Measurements from ENCODE around the gene ZNF277.

Gene ZNF277

DNA sequence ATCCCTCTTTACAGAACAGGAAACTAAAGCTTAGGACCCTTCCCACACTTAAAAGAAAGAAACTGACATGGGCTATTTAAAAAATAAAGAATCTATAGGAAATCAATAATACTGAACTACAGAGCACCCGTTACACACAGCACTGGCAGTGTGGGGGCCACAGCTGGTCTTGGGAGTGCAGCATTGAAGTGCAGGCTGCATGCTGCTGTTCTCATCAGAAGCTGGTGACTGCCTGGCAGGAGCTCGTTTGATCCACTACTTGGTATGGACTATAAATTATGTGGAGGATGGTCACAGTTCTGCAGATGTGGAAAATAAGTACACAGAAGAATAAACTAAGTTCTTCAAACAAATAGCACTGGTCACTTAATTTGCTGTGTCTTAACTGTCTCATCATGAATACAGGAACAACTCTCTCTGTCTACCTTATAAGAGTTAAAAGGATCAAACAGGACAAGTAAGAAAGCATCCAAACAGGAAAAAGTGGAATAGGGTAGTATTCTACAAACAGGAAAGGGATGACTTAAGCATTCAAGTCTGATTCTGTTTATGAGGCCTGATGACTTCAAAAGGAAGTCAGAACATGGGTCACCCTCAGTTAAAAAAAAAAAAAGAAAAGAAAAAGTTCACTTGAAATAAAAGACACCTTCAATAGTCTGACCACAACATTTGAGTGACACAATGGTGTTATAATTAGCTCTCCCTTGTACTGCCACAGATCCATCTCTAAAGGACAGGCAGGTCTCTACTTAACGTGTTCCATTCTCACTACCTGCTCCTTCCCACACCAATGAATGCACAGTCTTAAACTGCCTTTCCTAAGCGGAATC, 21.3 kb upstream of the ZNF277 start:
- no peak for DNase-seq

DNA sequence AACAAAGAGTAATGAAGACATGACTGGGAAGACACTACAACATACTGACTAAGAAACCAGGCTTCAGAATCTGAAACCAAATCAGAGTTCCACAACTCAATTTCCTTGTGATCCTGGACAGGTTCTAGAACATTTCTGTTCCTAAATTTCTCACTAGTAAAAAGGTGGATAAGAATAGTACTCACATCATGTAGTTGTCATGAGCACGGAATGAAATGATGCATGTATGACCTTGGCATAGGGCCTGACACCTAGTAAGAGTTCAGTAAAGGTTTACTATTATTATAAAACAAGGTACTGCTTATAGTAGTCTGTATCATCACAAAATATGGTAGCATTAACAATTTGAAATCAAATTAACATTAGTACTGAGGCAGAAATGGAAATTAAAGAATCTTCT, 20.2 kb upstream of the ZNF277 start:
- no peak for DNase-seq

DNA sequence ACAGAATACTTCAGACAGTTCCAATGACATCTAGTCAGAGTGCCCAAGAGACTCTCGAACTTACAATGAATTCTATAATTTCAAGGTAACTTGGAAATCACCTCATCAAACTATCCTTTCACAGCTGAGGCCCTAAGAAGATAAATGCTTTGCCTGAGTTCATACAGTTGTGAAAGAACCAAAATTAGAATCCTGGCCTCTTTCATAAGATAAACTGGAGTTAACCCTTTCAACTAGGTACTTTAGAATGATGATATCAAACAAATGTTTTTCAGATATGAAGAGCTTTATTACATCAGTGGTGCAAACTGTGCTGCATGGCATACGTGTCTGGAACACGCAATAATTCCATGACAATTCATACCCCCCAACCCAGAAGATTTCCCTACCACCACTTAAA, 18.2 kb upstream of the ZNF277 start:
- no peak for DNase-seq

DNA sequence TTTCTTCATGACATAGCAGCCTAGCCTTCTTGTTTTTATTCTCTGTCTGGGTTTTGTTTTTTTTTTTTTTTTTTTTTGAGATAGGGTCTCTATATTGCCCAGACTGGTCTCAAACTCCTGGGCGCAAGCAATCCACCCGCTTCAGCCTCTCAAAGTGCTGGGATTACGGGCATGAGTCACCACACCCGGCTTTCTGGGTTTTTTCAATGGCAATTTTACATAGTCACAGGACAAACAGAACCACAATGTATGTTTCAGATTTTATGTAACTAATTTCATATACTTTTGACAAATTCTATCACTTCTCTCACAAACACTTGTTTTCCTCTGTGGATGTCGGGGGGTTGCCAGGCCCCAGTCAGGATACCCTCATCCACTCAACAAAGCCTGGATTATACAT, 16.8 kb upstream of the ZNF277 start:
- no peak for DNase-seq

DNA sequence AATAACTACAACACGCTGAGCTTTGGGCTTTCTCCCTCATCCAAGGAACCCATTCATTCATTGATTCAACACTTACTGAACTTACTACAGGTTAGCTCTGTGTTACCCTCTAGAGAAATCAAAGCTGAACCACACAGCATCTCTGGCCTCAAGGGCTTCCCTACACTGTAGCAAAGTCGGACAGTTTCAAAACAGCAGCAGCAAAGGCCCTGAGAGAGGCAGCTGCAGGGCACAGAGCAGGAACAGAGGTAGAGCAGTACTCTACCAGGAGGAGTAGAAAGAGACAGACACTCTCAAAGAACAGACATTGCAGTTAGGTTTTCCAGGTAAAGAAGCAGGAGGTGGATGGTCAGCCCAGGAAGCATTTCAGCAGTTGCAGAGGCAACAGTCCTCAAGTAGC, 16.4 kb upstream of the ZNF277 start:
- DNase-seq, result no peak

DNA sequence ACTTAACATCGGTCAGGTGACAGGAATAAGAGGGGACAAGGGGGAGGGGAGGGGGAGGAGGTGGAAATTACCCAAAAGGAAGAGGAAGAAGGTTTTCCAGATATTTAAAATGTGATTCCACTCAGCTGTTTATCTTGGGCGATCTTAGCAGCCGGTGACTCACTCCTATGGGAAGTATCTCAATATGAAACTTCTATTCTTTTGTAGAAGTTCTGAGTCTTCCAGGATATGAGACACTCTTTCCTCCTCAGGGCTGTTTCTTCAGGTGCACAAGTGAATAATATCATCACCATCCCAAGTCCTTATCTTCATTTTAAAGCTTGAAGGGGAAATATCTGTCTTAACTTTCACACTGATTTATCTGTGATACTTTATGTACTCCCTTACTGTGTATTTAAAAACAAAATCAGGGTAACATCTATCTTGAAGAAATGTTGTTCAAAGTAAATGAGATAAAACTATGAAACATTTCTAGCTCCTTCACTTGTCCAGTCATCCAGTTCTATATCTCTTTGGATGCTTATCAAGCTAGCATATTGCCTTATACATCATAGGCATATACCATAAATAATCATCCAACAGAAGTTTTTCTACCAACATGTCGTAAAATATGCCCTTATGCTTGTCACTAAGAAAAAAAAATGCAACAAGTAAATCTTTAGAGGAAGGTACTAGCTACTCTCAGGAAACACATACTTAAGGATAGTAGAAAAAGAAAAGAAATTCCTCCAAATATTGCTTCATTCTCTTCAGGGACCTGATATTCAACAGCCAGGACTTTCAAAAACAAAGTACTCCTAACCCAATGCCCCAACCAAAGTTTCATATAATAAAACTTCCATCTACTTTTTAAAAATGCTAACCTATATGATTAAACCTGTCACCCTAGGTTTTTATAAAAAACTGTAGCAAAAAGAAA, 14.0 kb upstream of the ZNF277 start:
- no peak for DNase-seq

DNA sequence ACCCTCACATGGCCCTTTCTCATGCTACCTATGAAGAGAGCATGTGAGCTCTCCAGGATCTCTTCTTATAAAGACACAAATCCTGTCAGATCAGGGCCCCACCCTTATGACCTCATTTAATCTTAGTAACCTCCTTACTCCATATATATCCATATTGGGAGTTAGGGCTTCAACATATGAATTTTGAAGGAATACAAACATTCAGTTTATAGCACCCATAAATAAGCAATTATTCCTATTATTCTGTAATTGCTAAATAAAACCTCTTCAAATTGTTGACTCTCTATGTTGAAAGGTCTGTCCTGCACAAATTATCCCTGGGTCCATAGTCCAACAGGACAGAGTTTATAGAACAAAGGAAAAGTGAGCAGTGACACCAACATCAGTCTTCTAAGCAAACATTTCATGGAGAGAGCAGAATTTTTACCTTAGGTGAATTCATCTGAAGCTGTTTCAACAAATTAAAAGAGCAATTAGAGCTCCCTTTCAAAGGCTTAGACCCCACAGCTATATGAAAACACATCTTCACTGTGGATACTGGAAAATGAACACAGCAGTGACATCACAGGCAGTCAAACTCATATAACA, 12.5 kb upstream of the ZNF277 start:
- peak; percentile 21 to 46 for DNase-seq

DNA sequence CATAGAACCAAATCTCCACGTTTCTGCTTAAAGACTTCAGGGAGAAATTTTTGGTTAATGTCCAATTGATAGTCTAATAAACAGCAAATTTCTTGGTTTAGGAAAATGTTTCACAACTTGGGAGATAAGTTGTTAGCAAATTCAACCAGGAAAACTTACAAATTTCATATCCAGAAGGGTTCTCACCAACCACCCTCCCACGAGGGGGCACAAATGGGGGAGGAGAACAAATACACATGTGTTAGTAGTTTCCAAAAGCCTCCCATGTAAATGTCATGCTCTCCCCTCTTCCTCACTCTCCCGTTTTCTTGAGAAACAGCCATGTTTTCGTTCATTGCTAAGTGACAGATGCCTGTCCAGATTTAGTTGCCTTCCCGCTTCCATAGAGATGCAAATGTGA, 10.8 kb upstream of the ZNF277 start:
- no peak for DNase-seq

DNA sequence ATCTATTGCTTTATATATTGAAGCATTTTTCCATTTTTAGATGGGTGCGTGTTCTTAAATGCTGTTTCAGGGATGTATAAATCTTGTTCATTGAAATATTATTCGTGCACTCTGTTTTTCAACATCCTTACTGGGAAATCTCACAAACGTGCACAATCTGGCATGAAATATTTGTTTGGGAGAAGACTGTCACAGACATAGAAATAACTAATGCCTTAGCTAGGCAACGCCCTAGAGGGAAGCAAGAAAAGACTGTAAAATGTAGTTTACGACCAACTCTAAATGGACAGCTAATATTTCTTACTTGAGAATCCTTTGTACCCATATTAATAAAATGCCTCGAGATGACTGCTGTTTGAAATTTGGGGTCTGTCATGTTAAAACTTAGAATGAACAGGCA, 9.2 kb upstream of the ZNF277 start:
- DNase-seq, result no peak

DNA sequence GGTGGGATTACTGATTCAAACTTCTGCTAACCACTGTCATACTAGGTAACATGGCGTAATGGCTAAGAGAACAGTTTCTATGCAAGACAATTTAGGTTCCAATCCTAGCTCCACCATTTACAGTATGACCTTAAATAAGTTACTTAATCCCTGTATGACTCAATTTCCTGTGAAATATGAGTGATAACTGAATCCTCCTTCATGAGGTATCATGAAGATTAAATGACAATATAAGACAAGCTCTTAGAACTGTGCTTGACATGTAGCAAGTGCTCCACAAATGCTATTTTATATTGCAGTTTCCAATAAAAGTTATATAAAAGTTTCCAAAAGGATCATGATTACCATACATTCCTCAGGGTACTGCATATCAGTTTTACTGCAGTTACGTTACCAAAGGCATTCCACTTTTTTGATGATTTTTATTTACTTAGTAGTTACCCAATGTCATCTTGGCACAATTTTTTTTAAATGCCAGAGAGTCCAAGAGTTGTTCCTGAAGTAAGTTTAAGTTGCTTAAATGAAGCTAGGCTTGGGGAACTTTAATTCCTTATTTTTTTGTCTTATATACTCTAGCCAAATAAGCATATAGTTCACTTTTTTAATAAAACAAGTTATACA, 7.3 kb upstream of the ZNF277 start:
- no peak for DNase-seq

DNA sequence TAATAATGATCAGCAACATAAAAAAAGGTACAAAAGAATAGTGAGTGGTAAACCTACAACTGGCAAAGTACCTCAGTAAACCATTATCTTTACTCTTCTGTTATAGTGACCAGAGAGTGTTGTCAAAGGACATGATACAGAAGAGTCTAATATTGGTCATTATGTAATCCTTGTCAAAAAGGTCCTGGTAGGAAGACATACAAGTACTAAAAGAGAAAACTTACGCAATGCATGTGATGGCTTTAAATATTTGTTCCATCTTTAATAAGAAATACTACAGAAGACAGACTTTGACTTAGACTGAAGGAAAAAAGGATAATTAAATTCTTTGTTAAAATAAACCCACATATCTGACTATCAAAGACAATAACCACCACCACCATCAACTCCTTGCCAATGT, 6.8 kb upstream of the ZNF277 start:
- no peak for DNase-seq

DNA sequence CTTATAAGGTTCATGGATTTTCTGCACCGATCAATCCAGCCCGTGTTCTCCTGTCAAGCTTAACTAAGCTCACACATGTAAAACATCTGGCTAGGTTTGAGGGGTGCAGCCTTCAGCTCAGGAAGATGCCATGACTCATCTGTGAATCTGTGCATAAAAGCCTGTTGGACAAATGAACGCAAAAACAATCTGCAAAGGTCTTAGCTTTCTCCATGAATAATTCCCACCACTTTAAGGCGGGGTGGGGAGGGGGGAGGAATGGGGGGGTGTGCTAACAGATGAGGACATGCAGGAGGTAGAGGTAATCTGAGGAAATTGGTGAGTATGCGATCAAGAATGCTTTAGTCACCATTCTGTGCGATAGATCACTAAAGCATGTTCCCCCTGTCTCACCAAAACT, 5.1 kb upstream of the ZNF277 start:
- DNase-seq, result no peak

DNA sequence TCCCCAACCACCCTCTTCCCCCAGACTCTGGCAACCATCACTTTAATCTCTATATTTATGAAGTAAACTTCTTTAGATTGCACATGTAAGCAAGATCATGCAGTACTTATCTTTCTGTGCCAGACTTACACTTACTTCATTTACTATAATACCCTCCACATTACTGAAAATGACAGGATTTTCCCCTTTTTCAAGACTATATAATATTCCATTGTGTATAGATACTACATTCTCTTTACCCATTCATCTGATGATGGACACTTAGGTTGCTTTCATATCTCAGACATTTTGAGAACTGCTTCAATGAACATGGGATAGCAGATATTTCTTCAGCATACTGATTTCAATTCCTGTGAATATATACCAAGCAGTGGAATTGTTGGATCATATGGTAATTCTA, 4.7 kb upstream of the ZNF277 start:
- DNase-seq, result no peak

DNA sequence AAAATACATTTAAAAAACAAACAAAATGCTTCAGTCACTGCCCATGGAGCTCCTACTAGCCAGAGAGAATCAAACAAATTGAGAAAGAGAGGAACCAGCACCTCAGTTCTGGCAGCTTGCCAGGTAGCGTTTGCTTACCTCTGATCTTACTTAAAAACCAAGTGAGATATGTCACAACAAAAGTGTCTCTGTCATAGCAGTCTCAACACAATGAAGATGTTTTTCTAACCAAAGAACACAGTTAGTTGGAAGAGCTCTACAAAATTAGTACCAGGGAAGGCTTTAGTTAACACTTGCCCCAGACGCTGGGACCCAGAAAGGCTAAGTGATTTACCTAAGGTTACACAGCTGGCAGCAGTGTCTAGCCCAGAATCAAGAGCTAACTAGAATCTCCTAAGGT, 3.7 kb upstream of the ZNF277 start:
- no peak for DNase-seq

DNA sequence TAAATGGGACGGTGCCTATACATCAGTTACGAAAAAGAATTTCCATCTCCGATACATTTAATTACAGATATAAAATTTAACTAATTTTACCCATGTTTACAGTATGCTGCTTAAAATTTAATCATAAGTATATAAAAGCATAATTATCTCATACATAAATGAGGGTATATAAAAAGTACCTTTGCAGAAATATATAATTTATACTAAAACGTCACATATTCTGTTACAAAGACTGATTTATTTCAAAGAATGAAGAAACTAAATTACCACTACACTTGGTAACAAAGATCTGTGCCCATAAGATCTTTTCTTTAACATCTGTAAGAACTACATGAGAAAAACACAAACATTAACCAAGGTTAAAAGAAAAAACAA, 3.1 kb upstream of the ZNF277 start:
- no peak for DNase-seq

DNA sequence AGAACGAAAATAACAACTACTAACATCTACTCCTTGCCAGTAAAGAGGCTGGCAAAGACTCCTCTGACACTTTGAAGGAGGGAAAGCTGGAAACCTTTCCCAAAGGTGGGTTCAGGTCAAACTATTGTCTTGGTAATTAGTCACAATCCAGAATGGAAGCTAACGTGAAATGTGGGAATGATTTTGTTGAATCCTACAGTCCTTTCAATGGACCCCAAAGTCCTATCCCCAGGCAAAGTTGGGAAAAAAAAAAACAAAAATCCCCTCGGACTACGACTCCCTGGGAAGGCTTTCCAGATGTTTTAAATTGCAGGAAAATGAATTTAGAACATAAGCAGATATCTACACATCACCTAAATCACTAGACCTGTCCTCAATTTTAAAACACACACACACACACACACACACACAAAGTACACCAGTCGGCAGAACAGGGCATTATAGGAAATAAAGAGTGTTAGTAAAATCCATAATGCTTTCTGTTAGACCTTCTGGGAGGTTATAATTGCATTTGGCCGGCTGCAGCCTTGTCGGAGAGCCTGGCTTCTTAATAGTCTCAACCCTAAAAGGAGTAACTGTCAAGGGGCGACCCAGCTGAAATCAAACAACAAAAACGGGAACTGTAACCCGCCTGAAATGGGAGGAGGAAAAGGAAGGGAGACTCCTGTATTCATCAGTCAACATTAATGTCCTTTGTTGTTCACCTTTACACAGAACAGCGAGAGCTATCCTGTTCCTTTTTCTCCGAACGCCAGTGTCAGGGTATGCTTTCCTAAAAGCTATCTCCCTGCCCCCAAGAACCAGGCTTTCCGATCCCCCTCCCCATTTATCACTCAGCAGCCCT, 1.8 kb upstream of the ZNF277 start:
- no peak for DNase-seq

DNA sequence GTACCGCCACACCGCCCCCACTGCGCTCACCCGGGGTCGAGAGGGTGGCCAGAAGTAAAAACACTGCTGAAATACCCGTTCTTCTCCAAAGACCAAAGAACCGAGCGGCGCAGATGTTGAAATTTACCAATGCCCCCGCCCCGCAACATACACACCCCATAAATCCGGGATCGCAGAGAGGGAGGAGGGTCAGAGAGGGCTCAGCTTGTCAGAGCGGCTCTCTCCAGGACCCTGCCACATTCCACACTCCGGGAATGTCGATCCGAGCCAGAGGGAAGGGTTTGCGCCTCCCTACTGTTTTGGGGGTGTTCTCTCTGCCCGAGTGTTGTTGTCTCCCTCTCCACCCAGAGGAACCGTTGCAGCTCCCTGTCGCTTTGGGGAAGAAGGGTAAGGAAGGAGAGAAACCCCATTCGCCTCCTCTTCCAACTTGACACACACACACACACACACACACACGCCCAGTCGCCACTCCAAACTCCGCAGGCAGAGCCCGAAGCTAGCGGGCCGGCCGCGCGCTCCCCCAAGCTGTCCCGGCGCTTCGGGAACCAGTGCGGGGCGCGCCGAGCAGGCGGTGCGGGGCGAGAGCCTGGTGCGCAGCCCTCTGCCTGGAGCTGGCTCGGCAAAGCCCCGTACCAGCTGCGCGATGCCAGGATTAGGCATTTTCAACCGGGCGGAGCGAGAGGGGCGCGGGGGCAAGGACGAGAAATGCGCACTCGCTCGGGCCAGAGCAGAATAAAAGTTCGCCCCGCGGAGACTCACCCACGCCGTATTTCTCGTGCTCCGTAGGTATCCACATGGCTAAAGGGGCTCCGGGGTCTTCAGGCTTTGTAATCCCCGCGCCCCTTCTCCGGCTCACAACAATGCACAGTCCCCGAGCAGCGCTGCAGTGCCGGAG, 905 bp upstream of the ZNF277 start:
- peak; percentile 40 to 63 for DNase-seq

DNA sequence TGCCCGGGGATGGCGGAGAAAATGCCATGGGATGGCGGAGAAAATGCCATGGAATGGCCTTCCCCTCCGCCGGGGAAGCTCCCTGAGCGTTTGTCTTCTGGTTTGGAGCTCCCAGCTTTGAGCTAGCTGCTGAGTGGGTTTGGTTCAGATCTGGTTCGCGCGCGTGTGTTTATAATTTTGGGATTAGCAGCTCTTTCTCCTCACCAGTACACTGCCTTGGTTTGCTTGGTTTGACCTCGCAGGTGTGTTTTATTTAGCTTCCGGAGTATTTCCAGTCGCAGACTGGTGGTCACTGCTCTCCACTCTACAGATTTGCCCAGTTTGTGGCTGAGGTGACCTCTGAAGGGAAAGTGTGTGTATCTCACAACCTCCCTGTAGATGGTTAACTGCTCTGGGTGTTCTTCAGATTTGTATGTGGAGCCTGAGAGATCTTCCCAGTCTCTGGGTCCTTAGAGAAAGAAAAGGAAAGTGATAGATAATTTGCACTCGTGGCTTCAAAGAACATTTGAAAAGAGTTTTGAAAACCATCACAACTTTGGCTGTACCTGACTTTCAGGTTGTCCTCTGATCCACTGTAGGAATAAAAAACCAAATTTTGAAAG, 597 bp downstream of the ZNF277 start:
- DNase-seq, result no peak

DNA sequence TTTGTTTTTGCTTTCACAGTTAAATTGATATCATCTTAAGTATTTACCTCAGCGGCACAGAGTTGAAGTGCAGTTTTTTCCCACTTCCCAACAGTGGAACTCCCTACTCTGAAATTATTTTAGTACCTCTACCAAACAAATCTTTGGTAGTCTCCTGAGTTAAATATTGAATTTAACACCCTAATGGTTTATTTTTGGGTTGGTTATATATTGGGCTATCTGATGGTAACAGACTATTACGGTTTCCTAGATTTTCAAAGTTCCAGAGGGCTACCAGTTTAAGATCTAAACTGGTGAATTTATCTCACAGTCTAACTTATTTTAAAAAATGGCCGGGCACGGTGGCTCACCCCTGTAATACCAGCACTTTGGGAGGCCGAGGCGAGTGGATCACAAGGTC, 1.3 kb downstream of the ZNF277 start:
- no peak for DNase-seq

DNA sequence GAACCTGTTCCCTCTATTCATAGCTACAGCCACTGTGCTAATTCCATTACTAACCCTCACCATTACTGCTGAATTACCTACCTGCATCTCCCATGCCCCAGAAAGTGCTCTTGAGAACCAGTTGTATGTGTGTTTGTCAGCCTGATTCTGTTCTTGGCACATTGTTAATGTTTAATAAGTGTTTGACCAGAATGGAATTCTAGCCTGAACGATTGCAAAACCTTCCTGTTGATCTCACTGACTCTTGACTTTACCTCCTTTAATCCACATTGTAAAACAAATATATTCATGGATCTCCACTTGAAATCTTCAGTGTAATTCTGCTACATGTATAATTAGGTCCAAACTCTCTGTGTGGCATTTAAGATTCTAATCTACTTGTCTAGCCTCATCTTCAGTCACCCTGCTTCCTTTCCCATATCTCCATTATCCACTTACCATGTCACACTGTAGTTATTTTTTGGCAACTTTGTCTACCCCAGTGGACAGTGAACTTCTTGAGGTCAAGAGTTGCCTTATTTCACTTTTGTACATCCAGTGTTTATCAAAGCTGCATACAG, 4.9 kb downstream of the ZNF277 start:
- no peak for DNase-seq

DNA sequence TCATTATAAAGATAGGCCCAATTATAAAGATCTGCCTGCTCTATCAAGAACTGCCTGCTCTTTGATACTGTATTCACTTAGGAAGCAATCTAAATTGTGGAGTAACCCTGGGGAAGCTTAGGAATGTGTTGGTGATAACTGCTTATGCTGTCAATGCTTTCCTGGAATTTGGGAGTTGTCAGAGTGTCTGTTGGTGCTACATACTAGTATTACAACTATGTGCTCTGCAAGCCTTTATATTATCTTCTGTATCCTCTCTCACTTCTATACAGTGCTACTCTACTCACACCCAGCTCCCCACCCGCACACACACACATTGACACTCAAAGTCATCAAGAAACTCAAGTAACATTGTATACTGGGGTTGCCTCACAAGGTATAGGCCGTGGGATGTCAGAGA, 6.1 kb downstream of the ZNF277 start:
- no peak for DNase-seq

Measured in NCI-H1930 (cell line).